Activated CD4-positive, alpha-beta T cell treated with anti-CD3 and anti-CD28 coated beads for 48 hours (primary cell): ENCODE measurements around the gene PSMD8.
"Not testable (repeated sequence)": the region's sequence is repeated elsewhere in the genome, so short reads cannot be mapped to it uniquely, and the experiment has no call there.

Experiments
- DNase-seq: peaks from one replicate; pipeline ENCODE4 v3.0.0-alpha.2; 2020

The PSMD8 gene

GRCh38 chr19:38362076-38362945 lies 12.1 kb upstream of the PSMD8 start:
- peak; percentile 94 for DNase-seq

GRCh38 chr19:38362946-38363688 lies 11.3 kb upstream of the PSMD8 start:
- DNase-seq = not testable (repeated sequence)

GRCh38 chr19:38367041-38367440 lies 7.3 kb upstream of the PSMD8 start:
- no peak for DNase-seq

GRCh38 chr19:38369584-38369983 lies 4.8 kb upstream of the PSMD8 start:
- DNase-seq = no peak

- no peak for DNase-seq
Observed at GRCh38 chr19:38370299-38370698, 4.1 kb upstream of the PSMD8 start.

- DNase-seq = no peak
Observed at GRCh38 chr19:38371081-38371480, 3.3 kb upstream of the PSMD8 start.

- no peak for DNase-seq
Observed at GRCh38 chr19:38373907-38374331, 452 bp upstream of the PSMD8 start.

GRCh38 chr19:38375098-38375493 lies 725 bp downstream of the PSMD8 start:
- DNase-seq = peak; percentile 28

GRCh38 chr19:38375748-38376147 lies 1.4 kb downstream of the PSMD8 start:
- no peak for DNase-seq

GRCh38 chr19:38376576-38376975 lies 2.2 kb downstream of the PSMD8 start:
- DNase-seq = no peak

GRCh38 chr19:38377052-38377451 lies 2.7 kb downstream of the PSMD8 start:
- DNase-seq = no peak

GRCh38 chr19:38378866-38379265 lies 4.5 kb downstream of the PSMD8 start:
- no peak for DNase-seq

GRCh38 chr19:38381138-38381537 lies 6.8 kb downstream of the PSMD8 start:
- DNase-seq = no peak

GRCh38 chr19:38383184-38383583 lies 8.8 kb downstream of the PSMD8 start:
- DNase-seq = no peak

GRCh38 chr19:38383743-38384142 lies 9.4 kb downstream of the PSMD8 start:
- DNase-seq = no peak

GRCh38 chr19:38384209-38385027 lies 10.0 kb downstream of the PSMD8 start:
- DNase-seq = no peak

GRCh38 chr19:38385057-38385803 lies 10.9 kb downstream of the PSMD8 start:
- no peak for DNase-seq

- no peak for DNase-seq
Observed at GRCh38 chr19:38385804-38386257, 11.5 kb downstream of the PSMD8 start.

- no peak for DNase-seq
Observed at GRCh38 chr19:38386300-38386970, 12.1 kb downstream of the PSMD8 start.

- no peak for DNase-seq
Observed at GRCh38 chr19:38386971-38387549, 12.7 kb downstream of the PSMD8 start.
